HG03469 (cell line): ENCODE data around the gene ZNF276.

Source experiments
- ATAC-seq: cut with Tn5 transposase; IDR thresholded peaks from one replicate; pipeline ENCODE4 v1.9.1; 2021; ENCODE audit warnings: mild to moderate bottlenecking, moderate library complexity, moderate number of reproducible peaks; ENCODE audit not compliant: unreplicated experiment

The ZNF276 gene

GRCh38 chr16:89711601-89712273 is 9.6 kb upstream of the ZNF276 start:
- ATAC-seq = no peak

- ATAC-seq = no peak
Observed at GRCh38 chr16:89712274-89712781, 9.0 kb upstream of the ZNF276 start.

DNA sequence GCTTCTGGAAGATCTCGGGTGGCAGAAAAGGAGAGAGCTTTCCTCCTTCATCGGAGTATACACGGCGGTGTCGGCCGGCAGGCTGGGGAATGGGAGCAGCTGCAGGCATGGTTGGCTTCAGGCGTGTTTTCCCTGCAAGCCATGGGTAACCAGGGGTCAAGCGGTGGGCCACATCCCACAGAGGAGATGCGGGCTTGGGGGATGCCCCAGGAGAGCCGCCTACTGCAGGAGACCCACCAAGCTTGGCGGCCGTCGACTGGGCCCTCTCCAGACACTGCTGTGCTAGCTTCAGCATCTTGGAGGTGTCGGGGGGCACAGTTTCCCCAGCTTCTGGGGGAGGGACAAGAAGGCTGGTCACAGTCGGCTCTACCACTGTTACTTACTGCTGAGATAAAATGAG is 4.8 kb upstream of the ZNF276 start:
- ATAC-seq = no peak

DNA sequence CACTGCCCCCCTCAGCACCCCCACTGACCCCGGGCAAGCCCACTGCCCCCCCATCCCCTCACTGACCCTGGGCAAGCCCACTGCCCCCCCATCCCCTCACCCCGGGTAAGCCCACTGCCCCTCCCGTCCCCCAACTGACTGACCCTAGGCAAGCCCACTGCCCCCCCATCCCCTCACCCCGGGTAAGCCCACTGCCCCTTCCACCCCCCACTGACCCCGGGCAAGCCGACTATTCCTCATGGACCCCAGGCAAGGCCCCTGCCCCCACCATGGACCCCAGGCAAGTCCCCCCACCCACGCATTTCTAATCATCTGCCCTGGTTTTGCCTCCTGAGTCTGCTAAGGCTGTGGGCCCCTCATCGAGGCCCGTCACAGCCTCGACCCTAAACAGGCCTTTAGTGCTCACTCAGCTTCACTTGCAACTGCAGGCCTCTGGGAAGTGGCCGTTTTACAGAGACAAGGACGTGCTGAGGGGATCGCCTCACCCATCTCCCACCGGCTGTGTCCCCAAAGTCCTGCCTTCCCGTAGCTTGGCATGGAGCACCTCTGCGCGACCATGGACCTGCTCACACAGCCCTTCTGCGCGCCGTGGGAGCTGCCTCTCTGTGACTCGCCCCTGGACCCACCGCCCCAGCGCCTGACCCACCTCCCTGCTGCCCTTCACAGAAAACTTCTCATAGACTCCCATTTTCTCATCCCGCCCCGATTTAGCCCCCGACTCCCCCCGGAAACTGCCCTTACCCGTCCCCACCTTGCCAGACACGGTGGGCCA is 4.2 kb upstream of the ZNF276 start:
- ATAC-seq = no peak

DNA sequence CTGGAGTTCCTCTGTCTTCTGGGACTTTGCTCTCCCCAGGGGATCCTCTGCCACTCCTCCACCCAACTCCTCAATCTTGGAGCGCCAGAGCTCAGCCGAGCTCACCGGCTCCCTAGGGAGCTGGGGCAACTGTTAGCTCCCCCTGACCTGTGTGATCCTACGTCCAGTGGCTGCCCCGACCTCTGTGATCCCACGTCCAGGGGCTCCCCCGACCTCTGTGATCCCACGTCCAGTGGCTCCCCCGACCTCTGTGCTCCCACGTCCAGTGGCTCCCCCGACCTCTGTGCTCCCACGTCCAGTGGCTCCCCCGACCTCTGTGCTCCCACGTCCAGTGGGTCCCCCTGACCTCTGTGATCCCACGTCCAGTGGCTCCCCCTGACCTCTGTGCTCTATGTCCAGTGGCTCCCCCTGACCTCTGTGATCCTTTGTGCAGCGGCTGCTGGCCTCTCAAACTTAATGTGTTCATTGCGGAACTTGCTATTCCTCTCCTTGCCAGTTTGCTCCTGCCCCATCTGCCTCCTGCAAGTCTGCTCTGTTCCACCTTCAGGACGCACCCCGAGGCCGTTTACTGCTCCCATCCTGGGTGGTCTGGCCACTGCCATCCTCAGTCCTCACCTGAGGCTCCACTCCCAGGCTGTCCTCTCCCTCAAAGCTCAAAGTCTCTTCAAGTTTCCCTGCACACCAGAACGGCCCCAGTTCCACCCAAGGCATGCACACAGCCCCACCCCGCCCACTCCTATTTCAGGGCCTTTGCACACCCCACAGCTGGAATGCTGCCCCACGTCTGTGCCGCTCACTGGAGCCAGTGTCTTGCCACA is 3.4 kb upstream of the ZNF276 start:
- ATAC-seq = no peak

- no peak for ATAC-seq
Observed at GRCh38 chr16:89720551-89720812, 855 bp upstream of the ZNF276 start.

DNA sequence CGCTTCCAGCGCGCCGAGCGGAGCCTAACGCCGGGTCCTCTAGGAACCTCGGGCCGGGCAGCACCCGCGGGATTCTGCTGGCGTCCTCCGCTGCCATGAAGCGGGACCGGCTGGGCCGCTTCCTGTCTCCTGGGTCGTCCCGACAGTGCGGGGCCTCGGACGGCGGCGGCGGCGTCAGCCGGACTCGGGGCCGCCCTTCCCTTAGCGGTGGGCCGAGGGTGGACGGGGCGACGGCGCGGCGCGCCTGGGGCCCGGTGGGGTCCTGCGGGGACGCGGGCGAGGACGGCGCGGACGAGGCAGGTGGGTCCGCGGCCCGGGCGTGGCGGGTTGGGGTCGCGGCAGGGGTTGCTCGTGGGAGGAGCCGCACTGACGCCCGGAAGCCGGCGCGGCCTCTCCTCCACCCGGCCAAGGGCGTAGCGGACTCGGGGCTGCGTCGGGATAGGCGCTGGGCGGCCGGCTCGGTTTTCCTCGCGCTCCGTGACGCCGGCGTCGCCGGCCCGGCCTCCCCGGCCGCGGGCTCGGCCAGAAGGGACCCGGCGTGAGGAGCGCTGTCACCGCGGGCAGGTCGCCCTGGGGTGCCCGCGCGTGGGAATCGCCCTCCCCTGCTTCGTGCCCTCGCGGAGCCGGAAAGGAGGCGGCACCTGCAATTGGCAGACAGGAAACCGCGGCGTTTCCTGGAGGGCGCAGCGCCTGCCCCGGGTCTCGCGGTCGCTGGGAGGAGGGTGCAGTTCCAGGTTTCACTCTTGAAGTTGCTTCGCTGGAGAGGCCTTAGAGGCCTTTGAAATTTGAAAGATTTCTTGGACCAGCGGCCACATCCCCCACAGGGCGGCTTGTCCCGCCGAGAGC is 432 bp downstream of the ZNF276 start:
- no peak for ATAC-seq

- no peak for ATAC-seq
Observed at GRCh38 chr16:89722392-89723278, 1.3 kb downstream of the ZNF276 start.

- no peak for ATAC-seq
Observed at GRCh38 chr16:89723279-89724250, 2.2 kb downstream of the ZNF276 start.

DNA sequence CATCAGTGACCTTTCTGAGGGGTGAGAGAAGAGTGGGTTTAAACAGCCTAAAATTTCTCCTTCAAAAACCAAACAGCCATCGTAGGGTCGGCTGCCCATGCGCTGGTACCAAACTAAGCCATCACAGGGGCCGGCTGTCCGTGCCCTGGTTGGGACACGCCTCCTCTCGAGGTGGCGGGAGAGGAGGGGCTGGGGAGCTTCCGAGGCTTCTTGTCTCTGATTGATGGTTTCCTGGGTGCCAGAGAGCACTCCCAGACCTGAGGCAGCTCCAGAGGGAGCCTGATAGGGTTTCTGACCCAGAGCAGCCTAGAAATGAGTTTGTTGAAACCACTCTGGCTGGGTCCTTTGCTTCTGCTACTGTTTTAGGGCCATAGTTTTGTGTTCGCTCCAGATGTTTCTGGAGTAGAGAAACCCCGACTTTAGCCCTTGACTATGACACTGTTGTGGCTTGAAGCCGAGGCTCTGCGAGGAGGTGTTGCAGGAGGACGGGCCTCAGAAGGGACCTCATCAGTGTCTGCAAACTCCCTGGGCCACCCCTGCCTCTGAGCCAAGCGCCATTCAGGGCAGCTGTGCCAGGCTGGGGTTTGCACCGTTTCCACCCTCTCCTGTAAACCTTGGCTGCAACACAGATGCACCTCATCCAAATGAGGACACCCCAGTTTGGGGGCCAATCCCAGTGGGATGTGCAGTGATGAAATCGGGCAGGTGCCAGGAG is 6.2 kb downstream of the ZNF276 start:
- no peak for ATAC-seq

- ATAC-seq = no peak
Observed at GRCh38 chr16:89729293-89729692, 8.0 kb downstream of the ZNF276 start.

GRCh38 chr16:89729863-89730593 is 8.7 kb downstream of the ZNF276 start:
- no peak for ATAC-seq

- no peak for ATAC-seq
Observed at GRCh38 chr16:89730610-89731234, 9.4 kb downstream of the ZNF276 start.

DNA sequence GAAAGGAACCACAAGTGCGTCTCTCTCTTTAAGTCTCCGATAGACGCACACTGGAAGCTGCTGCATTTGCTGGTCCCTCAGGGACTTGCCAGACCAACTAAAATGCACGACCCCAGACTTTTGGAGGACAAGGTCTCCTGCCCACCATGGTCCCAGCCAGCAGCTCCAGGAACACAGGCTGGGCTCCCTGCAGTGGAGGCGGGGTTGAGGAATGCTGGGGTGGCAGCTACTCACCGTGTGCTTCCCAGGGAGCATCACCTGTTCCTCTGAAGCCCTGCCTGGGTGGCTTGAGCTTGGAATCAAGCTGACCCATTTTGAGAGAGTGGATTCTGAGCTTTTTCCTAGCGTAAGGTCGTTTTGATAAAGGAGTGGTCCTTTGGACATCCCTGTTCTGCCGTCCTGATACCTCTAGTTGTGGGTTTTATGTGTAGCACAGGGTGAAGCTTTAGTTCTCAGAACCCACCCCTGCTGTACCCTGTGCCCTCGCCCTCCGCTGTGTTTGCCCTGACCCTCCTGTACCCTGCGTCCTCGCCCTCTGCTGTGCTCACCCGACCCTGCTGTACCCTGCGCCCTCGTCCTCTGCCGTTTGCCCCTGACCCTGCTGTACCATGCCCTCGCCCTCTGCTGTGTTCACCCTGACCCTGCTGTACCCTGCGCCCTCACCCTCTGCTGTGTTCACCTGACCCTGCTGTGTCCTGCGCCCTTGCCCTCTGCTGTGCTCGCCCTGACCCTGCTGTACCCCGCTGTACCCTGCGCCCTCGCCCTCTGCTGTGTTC is 11.0 kb downstream of the ZNF276 start:
- ATAC-seq = no peak

DNA sequence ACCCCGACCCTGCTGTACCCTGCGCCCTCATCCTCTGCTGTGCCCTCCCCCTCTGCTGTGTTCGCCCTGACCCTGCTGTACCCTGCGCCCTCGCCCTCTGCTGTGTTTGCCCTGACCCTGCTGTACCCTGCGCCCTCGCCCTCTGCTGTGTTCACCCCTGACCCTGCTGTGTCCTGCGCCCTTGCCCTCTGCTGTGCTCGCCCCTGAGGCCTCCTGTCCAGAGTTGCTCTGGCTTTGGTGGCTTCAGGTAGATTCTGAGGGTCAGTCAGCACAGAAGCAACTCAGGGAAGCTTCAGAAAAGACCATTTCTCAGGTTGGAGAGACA is 11.5 kb downstream of the ZNF276 start:
- ATAC-seq = no peak

GRCh38 chr16:89733322-89733721 is 12.0 kb downstream of the ZNF276 start:
- ATAC-seq = no peak
